DOHH2 (cell line): ENCODE data around the gene MACIR.

Source experiments
- CTCF ChIP-seq: fragments of 200-600 bp; sonication (generic); IDR thresholded peaks from one replicate; pipeline ENCODE4 v1.5.1; 2014; ENCODE audit warnings: antibody characterized with exemption, mild to moderate bottlenecking, low read depth, low read length; ENCODE audit not compliant: poor library complexity, severe bottlenecking
- EZH2phosphoT487 ChIP-seq: fragments of 200-600 bp; sonication (generic); IDR thresholded peaks from 2 replicates; pipeline ENCODE4 v1.6.1; 2017; ENCODE audit warnings: borderline replicate concordance, mild to moderate bottlenecking, antibody characterized with exemption, low read length, moderate library complexity, mixed read lengths

- no peak for TF ChIP-seq CTCF
- TF ChIP-seq EZH2phosphoT487, result no peak
Measured at GRCh38 chr5:103255691-103256090, 2.9 kb upstream of the MACIR start.
